ENCODE data around the gene KAT8.
"Not testable (repeated sequence)": the region's sequence is repeated elsewhere in the genome, so short reads cannot be mapped to it uniquely, and the experiment has no call there.

Gene KAT8

GRCh38 chr16:31143011-31143693 lies 25.7 kb downstream of the KAT8 start:
- Mint-ChIP-seq H3K4me1 (peaks cover 21% of the 10 kb centered on the region), H3K36me3 (no peaks in the 10 kb centered on the region), H3K4me3 (peak overlapping the region; percentile 66), H3K27ac (peak overlapping the region; percentile 63), H3K9me3 (no peaks in the 10 kb centered on the region), H3K27me3 (peaks cover 10% of the 10 kb centered on the region)
- no peak for ATAC-seq

GRCh38 chr16:31143694-31144148 lies 26.3 kb downstream of the KAT8 start:
- ATAC-seq: no peak
- Mint-ChIP-seq H3K27ac (peak overlapping the region; percentile 63), H3K9me3 (no peaks in the 10 kb centered on the region), H3K4me1 (peaks cover 21% of the 10 kb centered on the region), H3K36me3 (no peaks in the 10 kb centered on the region), H3K4me3 (peak overlapping the region; percentile 66), H3K27me3 (peaks cover 10% of the 10 kb centered on the region)

- ATAC-seq, H3K27me3 Mint-ChIP-seq, H3K36me3 Mint-ChIP-seq, H3K4me3 Mint-ChIP-seq, H3K9me3 Mint-ChIP-seq: not testable (repeated sequence)
- H3K27ac Mint-ChIP-seq: peak overlapping the region; percentile 63
- peaks cover 21% of the 10 kb centered on the region for H3K4me1 Mint-ChIP-seq
Observed at GRCh38 chr16:31144418-31144817, 27.0 kb downstream of the KAT8 start.

GRCh38 chr16:31145398-31145990 lies 28.0 kb downstream of the KAT8 start:
- peaks cover 21% of the 10 kb centered on the region for H3K4me1 Mint-ChIP-seq
- H3K27me3 Mint-ChIP-seq: peaks cover 10% of the 10 kb centered on the region
- no peaks in the 10 kb centered on the region for H3K36me3 Mint-ChIP-seq
- no peaks in the 10 kb centered on the region for H3K9me3 Mint-ChIP-seq
- ATAC-seq: no peak
- no peak overlapping the region for H3K27ac Mint-ChIP-seq
- H3K4me3 Mint-ChIP-seq: no peak overlapping the region

- Mint-ChIP-seq H3K27me3 (peaks cover 10% of the 10 kb centered on the region), H3K9me3 (no peaks in the 10 kb centered on the region), H3K27ac (no peak overlapping the region), H3K36me3 (no peaks in the 10 kb centered on the region), H3K4me1 (peaks cover 12% of the 10 kb centered on the region), H3K4me3 (no peak overlapping the region)
- ATAC-seq: no peak
Observed at GRCh38 chr16:31147574-31147973, 30.1 kb downstream of the KAT8 start.

- H3K9me3 Mint-ChIP-seq: no peaks in the 10 kb centered on the region
- no peak overlapping the region for H3K4me3 Mint-ChIP-seq
- H3K4me1 Mint-ChIP-seq: peaks cover 10% of the 10 kb centered on the region
- H3K27ac Mint-ChIP-seq: no peak overlapping the region
- peak; percentile 31 for ATAC-seq
- peaks cover 10% of the 10 kb centered on the region for H3K27me3 Mint-ChIP-seq
- no peaks in the 10 kb centered on the region for H3K36me3 Mint-ChIP-seq
Observed at GRCh38 chr16:31148281-31148728, 30.8 kb downstream of the KAT8 start.

- Mint-ChIP-seq H3K9me3 (no peaks in the 10 kb centered on the region), H3K36me3 (no peaks in the 10 kb centered on the region), H3K27ac (no peak overlapping the region), H3K4me3 (no peak overlapping the region), H3K4me1 (peaks cover 4% of the 10 kb centered on the region), H3K27me3 (peaks cover 10% of the 10 kb centered on the region)
- no peak for ATAC-seq
Observed at GRCh38 chr16:31148896-31149295, 31.4 kb downstream of the KAT8 start.

GRCh38 chr16:31149332-31149731 lies 31.9 kb downstream of the KAT8 start:
- Mint-ChIP-seq H3K4me3 (no peak overlapping the region), H3K36me3 (no peaks in the 10 kb centered on the region), H3K27ac (no peak overlapping the region), H3K27me3 (peaks cover 10% of the 10 kb centered on the region), H3K9me3 (no peaks in the 10 kb centered on the region), H3K4me1 (peaks cover under 1% of the 10 kb centered on the region)
- ATAC-seq: no peak

- Mint-ChIP-seq H3K27ac (no peak within 1 kb of the TSS), H3K9me3 (no peaks in the 10 kb centered on the region), H3K4me3 (no peak within 1 kb of the TSS), H3K36me3 (no peaks in the 10 kb centered on the region), H3K27me3 (peaks cover 10% of the 10 kb centered on the region), H3K4me1 (no peaks in the 10 kb centered on the region)
- no peak for ATAC-seq
Observed at GRCh38 chr16:31149894-31150890, 32.7 kb downstream of the KAT8 start, which contains the start of gene PRSS36. TSS of gene PRSS36 (minus strand) at chr16:31150066. CDS start at chr16:31150035, 31 bp downstream.

- not testable (repeated sequence) for H3K4me3 Mint-ChIP-seq
Observed at GRCh38 chr16:31150976-31151375, 33.5 kb downstream of the KAT8 start.

GRCh38 chr16:31157136-31157535 lies 39.7 kb downstream of the KAT8 start:
- peak; percentile 59 for ATAC-seq
- H3K36me3 Mint-ChIP-seq: no peaks in the 10 kb centered on the region
- no peak overlapping the region for H3K27ac Mint-ChIP-seq
- peak overlapping the region; percentile 18 for H3K4me3 Mint-ChIP-seq
- peaks cover 7% of the 10 kb centered on the region for H3K4me1 Mint-ChIP-seq
- H3K9me3 Mint-ChIP-seq: no peaks in the 10 kb centered on the region
- H3K27me3 Mint-ChIP-seq: no peaks in the 10 kb centered on the region

More at GRCh38 chr16:31150976-31151375, 33.5 kb downstream of the KAT8 start:
- not testable (repeated sequence) for H3K9me3 Mint-ChIP-seq, H3K27me3 Mint-ChIP-seq, H3K36me3 Mint-ChIP-seq, H3K4me1 Mint-ChIP-seq, H3K27ac Mint-ChIP-seq, ATAC-seq

- H3K27me3 Mint-ChIP-seq: no peaks in the 10 kb centered on the region
- no peak overlapping the region for H3K27ac Mint-ChIP-seq
- no peaks in the 10 kb centered on the region for H3K36me3 Mint-ChIP-seq
- no peaks in the 10 kb centered on the region for H3K4me1 Mint-ChIP-seq
- no peak for ATAC-seq
- no peaks in the 10 kb centered on the region for H3K9me3 Mint-ChIP-seq
- H3K4me3 Mint-ChIP-seq: no peak overlapping the region
Observed at GRCh38 chr16:31167315-31167714, 49.9 kb downstream of the KAT8 start.

- H3K4me3 Mint-ChIP-seq: no peak overlapping the region
- H3K4me1 Mint-ChIP-seq: no peaks in the 10 kb centered on the region
- no peaks in the 10 kb centered on the region for H3K27me3 Mint-ChIP-seq
- H3K27ac Mint-ChIP-seq: no peak overlapping the region
- H3K36me3 Mint-ChIP-seq: no peaks in the 10 kb centered on the region
- no peak for ATAC-seq
- H3K9me3 Mint-ChIP-seq: no peaks in the 10 kb centered on the region
Observed at GRCh38 chr16:31168848-31169247, 51.4 kb downstream of the KAT8 start.

GRCh38 chr16:31170048-31170447 lies 52.6 kb downstream of the KAT8 start:
- H3K27me3 Mint-ChIP-seq, H3K4me1 Mint-ChIP-seq, H3K36me3 Mint-ChIP-seq, H3K4me3 Mint-ChIP-seq, H3K9me3 Mint-ChIP-seq, H3K27ac Mint-ChIP-seq, ATAC-seq: not testable (repeated sequence)

- H3K4me3 Mint-ChIP-seq: peak overlapping the region; percentile 31
- H3K27ac Mint-ChIP-seq: peak overlapping the region; percentile 70
- no peak for ATAC-seq
- peaks cover 12% of the 10 kb centered on the region for H3K36me3 Mint-ChIP-seq
- H3K9me3 Mint-ChIP-seq: no peaks in the 10 kb centered on the region
- no peaks in the 10 kb centered on the region for H3K27me3 Mint-ChIP-seq
- H3K4me1 Mint-ChIP-seq: peaks cover 36% of the 10 kb centered on the region
Observed at GRCh38 chr16:31177136-31177535, 59.7 kb downstream of the KAT8 start.

All from stimulated activated memory B cell treated with anti-CD40 and anti-IgM and Interleukin-4, amounts not matched to agents 10 μg/mL and 1 μg/mL and 100 μg/mL, for 72 hours (primary cell).